Suppressor macrophage treated with lipopolysaccharide for 1 hour (primary cell): ENCODE measurements around the gene SRGAP3.

Experiments
- DNase-seq, 3 donors: peaks; one replicate each; pipeline ENCODE4 v3.0.0-alpha.2; 2020 to 2022

SRGAP3 gene

DNA sequence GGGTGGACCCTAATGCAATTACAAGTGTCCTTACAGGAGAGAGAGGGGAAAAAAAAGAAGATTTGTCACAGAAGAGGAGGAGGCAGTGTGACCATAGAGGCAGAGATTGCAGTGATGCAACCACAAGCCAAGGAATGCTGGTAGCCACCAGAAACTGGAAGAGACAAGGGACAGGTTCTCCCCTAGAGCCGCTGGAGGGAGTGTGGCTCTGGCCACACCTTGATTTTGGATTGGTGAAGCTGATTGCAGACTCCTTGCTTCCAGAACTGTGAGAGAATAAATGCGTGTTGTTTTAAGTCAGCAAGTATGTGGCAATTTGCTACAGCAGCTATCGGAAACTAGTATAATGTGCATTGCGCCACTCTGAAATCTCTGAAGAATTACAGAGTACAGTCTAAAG lies 110.1 kb downstream of the SRGAP3 start:
- no peak for DNase-seq

DNA sequence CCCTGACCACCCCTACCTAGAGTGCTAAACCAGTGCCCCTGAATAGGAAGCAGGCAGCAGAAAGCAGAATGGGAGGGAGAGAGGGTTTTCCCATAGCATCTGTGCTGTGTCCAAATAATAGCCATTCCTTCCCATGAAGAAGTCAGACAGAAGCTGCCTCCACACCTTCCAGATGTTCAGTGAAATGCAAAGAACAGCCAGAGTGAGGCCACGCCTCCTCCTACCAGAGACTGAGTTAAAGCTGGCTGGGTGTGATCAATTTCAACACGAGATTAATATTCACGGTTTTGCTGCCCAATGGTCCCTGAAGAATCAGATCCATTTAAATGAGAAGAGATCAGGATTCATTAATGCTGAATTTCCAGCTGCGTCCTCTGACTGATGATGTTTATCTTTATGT lies 111.8 kb downstream of the SRGAP3 start:
- DNase-seq: no peak

DNA sequence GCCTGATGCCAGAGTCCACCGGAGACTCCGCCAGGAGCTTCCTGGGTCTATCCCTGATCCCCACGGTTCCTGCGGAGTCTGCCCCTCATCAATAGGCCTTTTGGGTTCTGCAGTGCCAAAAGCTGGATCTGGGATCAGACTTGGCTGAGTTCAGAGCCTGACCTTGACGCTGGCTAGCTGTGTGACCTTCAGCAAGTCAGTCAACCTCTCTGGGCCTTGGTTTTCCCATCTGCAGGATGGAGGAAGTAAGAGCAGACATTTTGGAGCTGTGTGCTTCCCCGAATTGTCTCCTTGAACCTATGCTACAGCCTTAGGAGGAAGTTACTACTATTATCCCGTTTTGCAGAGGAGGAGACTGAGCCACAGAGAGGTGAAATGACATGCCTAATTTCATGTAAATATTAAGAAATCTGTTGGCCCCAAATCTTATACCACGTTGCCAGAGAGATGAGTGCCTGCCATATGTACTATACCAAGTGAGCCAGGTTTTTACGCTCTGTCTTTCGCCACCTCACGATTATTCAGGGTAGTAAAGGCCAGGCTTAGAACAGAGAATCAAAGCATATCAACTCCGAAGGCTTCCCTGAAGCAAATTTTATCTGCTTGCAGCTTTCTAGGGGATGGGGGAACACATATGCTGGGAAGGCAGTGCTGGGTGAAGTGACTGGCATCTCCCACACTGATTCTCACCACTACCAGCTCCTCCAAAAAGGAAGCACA lies 112.5 kb downstream of the SRGAP3 start:
- peak in 2 of 3 donors; percentile 5 to 11 for DNase-seq

DNA sequence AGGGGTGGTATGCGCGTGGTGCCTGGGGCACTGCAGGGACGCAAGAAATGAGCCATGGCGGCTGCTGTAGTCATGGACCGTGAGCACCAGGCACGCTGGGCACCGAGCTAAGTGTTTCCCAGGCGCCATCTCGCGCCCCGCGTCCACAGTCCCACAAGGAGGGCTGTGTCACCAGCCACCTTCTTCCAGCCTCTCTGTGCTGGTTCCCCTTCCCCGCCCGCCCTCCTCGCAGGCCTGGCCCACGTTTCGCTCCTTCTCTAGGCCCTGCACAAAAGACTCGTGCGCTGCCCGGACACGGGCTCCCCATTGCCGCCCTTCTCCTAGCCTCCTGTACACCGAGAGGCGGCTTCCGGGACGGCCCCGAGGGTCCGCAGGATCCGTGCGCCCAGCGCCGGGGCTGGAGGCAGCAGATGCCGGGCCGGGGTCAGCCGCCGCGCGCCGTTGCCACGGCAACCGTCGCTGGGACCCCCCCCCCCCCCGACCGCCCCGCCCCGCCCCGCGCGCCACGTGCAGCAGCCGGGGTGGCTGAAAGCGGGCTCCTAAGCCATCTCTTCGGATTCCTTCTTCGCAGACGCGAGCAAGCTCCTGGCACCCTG lies 113.4 kb downstream of the SRGAP3 start:
- DNase-seq: peak in 2 of 3 donors; percentile 26 to 47

DNA sequence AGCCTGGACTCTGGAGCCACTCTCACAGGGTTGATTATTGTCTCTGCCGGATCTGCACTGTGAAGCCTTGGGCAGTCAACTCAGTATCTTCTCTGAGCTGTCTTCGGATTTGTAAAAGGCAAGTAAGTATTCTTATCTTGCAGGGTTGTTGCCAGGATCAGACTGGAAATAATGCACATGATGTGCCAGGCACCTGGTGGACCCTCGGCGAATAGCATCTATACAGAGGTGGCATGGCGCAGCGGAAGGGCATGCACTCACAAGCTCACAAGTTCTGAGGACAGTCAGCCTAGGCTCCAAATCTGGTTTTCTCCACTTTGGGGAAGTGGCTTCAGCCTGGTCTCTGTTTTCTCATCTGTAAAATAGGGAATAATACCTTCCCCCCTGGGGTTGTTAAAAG lies 113.9 kb downstream of the SRGAP3 start:
- no peak for DNase-seq

DNA sequence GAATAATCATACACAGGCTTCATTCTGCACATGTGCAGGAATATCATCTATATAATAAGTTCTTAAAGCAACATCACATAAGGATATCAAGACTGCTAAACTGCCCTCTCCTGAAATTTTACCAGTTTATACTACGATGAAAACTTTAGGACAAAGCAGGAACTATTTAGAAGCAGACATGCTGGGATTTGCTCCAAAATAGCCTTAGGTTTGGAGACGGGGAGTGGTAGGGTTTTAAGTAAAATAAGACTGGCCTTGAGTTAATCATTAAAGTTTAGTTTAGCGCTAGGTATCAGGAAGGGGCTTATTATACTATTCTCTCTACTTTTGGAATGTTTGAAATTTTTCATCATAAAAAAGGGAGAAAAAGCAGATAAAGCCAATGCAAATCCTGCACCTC lies 115.8 kb downstream of the SRGAP3 start:
- DNase-seq: no peak

DNA sequence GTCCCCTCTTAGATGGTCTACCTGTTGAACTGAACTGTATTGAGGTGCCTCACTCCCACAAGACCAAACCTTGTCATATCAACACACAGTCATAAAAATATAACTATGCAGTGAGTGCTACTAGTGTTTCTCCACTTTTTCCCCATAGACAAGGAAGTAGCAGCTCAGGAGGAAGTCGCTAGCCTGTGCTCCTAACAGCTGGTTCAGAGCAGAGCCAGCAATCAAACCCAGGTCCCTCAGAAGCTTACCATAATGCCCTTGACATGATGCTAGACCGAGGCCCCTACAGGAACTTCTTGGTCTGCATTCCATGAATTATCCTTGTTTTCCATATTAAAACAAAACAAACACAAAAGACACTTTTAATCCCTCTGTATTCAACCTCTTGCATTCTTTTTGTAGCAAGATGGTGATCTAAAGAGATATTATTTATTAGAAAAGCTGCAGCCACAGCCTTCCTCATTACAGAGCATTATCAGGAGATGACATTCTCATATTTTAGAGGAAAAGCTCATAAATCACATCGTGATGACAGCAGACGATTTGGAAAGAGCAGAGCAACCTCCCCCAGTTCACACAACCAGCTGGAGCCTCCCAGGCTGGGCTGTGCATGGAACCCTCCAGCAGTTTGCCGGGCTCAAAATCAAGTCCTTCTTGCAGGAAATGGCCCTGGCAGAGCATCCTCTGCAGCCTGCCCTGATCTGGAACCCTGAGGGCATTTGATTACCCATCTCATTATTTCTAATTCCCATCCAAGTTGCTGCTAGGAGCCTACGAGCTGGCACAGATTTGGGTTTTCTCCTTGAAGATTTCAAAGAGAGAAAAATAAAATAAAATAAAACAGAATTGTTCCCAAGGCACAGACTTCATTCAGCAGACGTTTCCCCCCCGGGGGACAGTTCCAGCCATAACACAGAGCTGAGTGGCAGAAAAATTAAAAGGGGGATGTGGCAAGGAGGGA lies 118.8 kb downstream of the SRGAP3 start:
- DNase-seq: peak in 2 of 3 donors; percentile 25 to 29

DNA sequence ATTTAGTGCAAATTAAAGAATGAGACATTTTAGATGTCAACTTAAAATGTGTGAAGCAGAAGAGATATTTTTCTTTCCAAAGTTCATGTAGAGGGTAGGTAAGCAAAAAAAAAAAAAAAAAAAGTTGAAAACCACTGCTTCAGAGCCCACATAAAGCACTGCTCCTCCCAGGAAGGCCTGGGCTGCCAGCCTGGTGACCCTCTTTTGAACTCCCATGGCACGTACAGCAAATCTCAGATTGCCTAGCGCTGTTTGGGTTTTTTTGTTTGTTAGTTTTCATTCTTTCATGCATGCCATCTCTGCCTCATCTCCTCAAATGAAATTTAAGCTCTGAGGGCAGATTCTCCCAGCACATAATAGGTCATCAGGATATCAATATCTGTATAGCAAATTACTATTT lies 120.1 kb downstream of the SRGAP3 start:
- no peak for DNase-seq

DNA sequence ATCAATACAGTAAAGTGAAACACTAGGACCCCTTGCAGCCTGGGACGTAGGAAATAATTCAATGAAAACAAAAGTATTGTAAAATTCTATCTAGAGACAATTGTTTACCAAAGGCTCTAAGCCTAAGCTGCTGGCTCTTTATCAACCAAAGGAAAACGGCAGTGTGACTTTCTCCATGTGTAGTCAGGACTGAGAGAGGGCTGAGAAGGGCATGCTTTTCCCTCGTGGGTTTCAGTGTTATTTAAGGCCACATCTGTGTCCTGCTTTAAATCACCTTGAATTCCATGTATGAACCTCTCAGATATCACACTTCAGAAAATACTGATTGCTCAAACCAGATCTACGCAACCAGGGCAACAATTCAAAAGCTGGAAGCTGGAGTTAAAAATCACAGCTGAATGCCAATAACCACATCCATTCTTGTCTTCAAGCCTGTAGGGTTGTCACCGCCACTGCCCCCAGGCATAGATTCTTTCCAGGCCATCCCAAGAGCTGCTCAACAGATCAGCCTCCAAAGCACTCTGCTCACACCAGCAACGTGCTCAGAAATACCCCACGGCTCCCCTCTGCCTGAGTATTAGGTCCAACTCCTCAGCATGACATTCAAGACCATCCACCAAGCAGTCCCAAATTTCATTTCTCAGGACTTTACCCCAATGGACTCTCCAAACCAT lies 124.0 kb downstream of the SRGAP3 start:
- DNase-seq: no peak

DNA sequence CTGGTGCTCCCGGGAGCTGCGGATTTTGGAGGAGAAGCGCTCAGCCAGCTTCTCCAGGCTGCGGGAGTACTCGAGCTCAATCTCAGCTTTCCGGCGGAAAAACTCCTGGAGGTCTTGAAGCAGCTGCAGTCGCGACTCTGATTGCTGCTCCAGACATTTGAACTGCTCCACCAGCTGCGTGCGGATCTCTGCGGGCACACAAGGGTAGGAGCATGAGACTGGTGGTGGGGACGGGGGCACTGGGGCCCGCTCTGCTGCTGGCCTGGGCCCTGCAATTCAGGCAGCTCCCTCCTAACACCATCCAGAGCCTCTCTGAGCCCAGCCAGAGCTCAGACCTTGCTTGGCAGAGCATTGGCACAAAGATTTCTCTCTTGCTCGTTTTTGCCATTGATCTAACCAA lies 124.7 kb downstream of the SRGAP3 start:
- no peak for DNase-seq

DNA sequence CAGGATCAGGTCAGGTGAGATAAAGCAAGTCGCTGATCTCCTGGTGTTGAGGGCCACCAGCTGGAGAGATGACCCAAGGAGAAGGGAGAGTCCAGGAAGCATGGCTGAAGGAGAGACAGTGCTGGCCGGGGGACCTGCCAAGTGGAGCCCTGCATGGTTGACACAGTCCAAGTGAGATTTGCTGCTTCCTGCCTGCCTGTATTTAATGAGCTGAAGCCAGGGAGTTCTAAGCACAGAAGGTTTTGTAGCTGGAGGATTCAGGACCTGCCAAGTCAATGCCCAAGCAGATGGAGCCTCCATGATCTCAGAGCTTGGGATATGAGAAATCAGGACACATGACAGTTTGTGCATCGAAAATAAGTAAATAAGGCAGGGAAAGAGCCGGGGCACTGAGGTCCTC lies 125.6 kb downstream of the SRGAP3 start:
- DNase-seq: no peak

DNA sequence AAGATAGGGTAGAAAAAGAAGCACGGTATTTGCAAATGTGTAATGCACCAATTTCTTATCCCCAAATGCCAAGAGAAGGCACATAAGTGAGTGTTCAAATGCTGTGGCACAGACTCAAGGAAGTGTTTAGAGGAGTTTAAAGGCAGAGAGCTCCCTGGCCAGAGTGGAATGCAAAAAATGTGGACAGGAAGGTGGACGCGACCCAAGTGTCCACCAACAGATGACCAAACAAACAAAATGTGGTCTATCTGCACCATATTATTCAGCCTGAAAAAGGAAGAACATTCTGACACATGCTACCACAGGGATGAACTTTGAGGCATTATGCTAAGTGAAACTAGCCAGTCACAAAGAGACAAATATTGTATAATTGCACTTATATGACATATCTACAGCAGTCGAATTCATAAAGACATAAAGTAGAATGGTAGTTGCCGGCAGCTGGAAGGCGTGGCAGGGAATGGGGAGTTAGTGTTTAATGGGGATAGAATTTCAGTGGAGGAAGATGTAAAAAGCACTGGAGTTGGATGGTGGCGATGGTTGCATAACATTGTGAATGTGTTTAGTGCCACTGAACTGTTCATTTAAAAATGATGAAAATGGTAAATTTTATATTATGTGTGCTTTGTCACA lies 126.6 kb downstream of the SRGAP3 start:
- DNase-seq: no peak

DNA sequence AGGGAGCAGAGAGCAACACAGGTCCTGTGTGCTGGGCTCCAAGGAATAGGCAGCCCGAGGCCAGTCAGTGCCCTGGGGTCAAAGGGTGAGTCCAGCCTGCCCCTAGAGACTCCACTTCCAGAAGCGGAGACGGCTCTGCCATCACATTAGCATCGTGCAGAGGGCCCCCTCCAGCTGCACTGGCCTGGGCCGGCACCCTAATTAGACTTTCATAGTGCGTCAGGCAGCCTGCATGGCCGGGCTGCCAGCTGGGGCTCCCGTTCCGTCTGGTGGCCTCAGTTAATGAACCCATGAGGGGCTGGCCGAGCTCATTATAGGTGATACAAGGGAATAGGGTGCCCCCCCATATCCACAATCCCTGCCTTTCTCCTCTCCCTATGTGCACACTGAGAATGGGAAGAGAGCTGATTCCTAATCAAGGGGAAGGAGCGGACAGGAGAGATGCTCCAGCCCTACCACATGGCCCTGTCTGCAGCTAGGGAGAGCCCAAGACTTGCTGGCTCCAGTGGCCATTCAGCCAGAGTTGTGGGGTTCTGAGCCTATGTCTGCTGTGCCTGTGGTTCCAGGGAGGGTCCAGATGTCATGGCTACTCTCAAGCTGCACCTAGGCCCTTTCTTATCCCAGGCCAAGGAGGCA lies 128.0 kb downstream of the SRGAP3 start:
- no peak for DNase-seq

DNA sequence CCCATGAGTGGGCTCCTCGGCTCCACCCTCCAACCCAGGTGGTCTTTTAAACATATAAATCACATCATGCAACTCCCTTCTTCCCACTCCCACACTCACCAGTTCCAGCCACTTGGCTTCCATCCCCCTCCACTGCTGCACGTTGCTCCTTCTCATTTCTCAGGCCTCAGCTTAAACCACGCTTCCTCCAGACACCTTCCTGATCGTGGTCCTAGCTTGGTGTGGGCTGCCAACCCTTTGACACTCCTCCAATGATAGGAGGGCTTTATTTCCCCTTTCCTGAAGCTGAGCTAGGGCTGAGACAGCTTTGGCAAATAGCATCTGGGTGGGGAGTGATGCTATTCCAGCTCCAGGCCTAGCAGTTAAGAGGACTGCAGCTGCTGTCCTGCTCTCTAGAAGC lies 130.1 kb downstream of the SRGAP3 start:
- no peak for DNase-seq

DNA sequence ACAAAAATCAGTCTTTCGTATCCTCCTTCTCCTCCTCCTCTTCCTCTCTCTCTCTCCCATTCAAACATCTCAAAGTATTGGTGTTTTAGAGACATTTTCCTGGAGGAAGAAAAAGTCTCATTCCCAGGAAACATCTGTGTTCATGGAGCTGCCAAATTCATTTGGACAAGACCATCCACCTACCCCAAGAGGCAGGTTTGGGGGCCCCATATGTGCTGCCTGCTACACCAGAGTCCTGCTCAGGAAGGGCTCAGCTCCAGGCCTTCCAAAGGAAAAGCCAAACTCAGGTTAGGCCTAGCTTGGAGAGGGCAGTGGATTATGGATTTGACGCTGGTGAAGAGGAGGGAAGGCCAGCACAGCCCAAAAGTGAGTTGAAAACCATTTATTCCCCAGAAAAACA lies 131.2 kb downstream of the SRGAP3 start:
- no peak for DNase-seq

DNA sequence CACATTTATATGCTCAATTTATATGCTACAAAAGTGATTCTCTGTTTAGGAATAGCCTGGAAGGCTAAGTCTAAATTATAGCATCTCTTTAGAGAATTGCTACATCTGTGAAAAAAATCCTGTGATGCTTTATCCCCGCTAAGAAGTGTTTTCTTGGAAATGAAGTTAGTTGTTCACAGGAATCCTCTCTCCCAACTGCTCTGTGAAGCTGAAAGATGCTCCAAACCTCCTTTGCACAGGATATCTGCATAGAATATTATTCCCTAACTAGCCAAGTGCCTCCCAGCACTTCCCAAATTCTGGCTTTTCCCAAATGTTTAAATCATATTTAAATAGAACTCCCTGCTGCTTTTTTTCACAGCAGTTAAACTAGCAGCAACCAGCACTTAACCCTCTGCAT lies 132.2 kb downstream of the SRGAP3 start:
- no peak for DNase-seq

DNA sequence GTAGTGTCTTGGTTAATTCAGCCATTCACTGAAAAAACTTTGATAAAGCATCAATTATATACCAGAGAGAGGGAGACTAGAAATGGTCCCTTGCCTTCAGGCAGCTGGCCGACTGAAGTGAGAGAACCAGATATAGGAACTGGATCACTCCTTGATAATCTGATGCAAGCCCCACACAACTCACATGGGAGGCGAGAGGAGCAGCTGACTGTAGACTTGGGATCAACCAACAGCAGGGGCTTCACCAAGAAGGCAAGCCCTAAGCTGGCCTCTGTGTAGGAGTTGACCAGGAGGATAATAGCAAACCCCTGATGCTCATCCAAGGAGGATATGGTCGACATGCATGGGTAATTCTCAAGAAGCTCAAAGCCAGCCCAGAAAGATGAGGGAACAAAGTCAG lies 133.1 kb downstream of the SRGAP3 start:
- DNase-seq: no peak

DNA sequence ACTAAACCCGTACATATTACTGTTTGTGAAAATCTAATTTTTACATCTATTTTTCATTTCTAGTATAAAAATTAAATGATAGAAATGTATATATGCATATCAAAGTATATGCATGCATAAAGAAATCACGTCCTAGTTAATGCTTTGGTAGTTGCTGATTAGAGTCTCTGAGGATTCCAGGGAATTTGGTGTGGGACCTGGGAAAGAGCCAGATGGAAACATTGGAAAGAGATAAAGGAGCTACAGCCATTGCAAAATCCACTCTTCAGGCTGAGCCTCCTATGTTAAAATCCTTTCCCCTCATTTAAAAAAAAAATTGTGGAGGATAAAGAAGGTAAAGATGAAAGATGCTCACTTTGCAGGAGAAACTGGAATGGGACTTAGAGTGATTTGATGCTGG lies 134.1 kb downstream of the SRGAP3 start:
- no peak for DNase-seq

DNA sequence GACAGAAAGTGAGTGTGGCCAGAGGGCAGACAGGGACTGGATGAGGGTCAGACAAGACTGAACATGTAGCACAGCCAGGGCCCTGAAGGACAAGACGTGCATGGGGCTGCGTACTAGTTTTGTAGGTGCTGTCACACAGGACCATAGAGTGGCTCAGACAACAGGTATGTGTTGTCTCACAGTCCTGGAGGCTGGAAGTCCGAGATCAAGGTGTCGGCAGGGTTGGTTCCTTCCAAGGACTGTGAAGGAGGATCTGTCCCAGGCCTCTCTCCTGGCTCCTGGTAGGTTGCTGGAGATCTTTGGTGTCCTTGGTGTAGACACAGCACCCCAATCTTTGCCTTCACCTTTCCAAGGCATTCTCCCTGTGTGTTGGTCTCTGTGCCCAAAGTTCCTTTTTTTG lies 136.4 kb downstream of the SRGAP3 start:
- no peak for DNase-seq

DNA sequence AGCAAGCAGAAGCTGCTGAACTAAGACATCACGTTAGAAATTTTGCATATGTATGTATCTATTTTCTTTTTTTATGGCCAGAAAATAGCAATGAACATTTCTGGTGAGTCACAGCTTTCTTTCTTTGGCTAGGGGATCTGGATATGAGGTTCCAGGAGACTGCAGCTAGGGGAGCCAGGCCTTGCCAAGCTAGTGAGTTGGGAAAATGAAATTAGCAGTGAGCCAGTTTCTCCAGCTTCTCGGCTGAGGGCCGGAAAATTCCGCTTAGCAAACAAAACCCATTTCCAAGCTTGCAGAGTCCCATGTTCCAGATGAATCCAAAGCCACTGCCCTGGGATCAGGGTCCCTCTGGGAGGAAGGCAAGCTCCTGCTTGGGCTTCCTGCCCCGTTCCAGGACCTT lies 137.6 kb downstream of the SRGAP3 start:
- no peak for DNase-seq

DNA sequence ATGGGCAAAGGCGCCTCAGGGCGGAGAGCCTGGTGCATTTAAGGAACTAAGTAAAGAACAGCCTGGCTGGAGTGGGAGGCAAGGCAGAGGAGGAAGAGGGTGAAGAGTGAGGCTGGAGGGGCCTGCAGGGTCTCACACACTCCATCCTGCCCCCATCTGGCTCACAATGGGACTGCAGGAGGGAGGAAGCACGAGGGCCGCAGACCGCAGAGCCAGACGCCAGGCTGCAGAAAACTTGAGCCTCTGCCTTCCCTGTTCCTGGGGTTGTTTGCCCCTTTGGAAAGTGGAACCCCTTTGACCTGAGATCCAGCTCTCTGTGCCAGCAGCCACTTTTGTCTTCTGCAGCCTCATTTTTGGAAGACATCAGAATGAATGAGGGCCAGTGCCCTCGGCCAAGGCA lies 138.0 kb downstream of the SRGAP3 start:
- DNase-seq: no peak

DNA sequence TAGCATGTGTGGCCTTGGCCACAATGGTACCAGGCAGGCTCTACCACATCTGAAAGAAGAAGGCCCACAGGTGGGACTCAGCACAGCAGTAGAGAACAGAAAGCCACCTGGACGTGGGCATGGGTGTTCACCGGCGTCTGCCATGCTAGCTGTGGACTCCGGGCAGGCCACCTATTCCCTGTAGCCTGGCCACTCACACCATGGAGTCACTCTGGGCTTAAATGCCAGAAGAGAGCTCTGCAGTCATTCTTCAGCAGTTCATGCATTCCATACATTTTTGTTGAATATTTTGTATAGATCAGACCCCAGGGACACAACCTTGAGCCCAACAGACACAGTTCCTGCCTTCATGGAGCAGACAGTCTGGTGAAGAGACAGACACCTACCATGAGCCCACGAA lies 138.6 kb downstream of the SRGAP3 start:
- no peak for DNase-seq
